SK-N-SH (cell line): ENCODE data around the gene PLCG1.

Source experiments
- CTCF ChIP-seq: fragments of 200-600 bp; sonication (generic); IDR thresholded peaks from 2 replicates; pipeline ENCODE4 v1.6.1; 2017; ENCODE audit warnings: antibody characterized with exemption, mild to moderate bottlenecking, moderate library complexity
- GATA2 ChIP-seq: sonication (generic); formaldehyde crosslinking; IDR thresholded peaks from 2 replicates; pipeline ENCODE4 v1.5.0; 2020; ENCODE audit warnings: mild to moderate bottlenecking, missing genetic modification reagents
- JUND ChIP-seq: IDR thresholded peaks from 2 replicates; pipeline ENCODE4 v1.4.0; 2012
- MAX ChIP-seq: IDR thresholded peaks from 2 replicates; pipeline ENCODE4 v1.4.0; 2012; ENCODE audit warnings: low read depth
- MXI1 ChIP-seq: IDR thresholded peaks from 2 replicates; pipeline ENCODE4 v1.6.1; 2012; ENCODE audit warnings: mild to moderate bottlenecking, low read depth, low read length, improper control_type of control experiment
- NFIC ChIP-seq: IDR thresholded peaks from 2 replicates; pipeline ENCODE4 v1.4.0; 2012; ENCODE audit warnings: borderline replicate concordance
- NRF1 ChIP-seq: IDR thresholded peaks from 2 replicates; pipeline ENCODE4 v1.6.1; 2012; ENCODE audit warnings: low read depth, mild to moderate bottlenecking, low read length
- POLR2AphosphoS5 ChIP-seq: IDR thresholded peaks from 2 replicates; pipeline ENCODE4 v1.6.1; 2012; ENCODE audit warnings: low read depth, low read length
- RCOR1 ChIP-seq: fragments of 150-350 bp; IDR thresholded peaks from 2 replicates; pipeline ENCODE4 v1.6.1; 2017; ENCODE audit warnings: antibody characterized with exemption, low read length
- REST ChIP-seq: IDR thresholded peaks from 2 replicates; pipeline ENCODE4 v1.6.1; 2012; ENCODE audit warnings: mild to moderate bottlenecking, low read depth, low read length, moderate library complexity
- RXRA ChIP-seq: IDR thresholded peaks from 2 replicates; pipeline ENCODE4 v1.4.0; 2012; ENCODE audit warnings: low read depth, mild to moderate bottlenecking, borderline replicate concordance
- TAF1 ChIP-seq: IDR thresholded peaks from 2 replicates; pipeline ENCODE4 v1.6.1; 2012; ENCODE audit warnings: low read depth, mild to moderate bottlenecking, low read length, moderate library complexity, borderline replicate concordance
- YY1 ChIP-seq: IDR thresholded peaks from 2 replicates; pipeline ENCODE4 v1.4.0; 2012; ENCODE audit warnings: low read depth, mild to moderate bottlenecking
- ZBTB33 ChIP-seq: IDR thresholded peaks from 2 replicates; pipeline ENCODE4 v1.4.0; 2012; ENCODE audit warnings: low read depth, borderline replicate concordance

GRCh38 chr20:41142919-41143318 is 5.6 kb downstream of the PLCG1 start:
- TF ChIP-seq POLR2AphosphoS5 (no peak), CTCF (no peak), JUND (no peak), RXRA (no peak), GATA2 (0 out of 2 replicates have a peak, but pooled peaks have one; percentile 10), YY1 (no peak), NFIC (no peak), NRF1 (no peak), REST (no peak), RCOR1 (no peak), ZBTB33 (no peak), TAF1 (no peak), MAX (no peak), MXI1 (no peak)
